Kidney glomerular epithelial cell (primary cell): ENCODE measurements around the gene SHD.
"Not testable (repeated sequence)": the region's sequence is repeated elsewhere in the genome, so short reads cannot be mapped to it uniquely, and the experiment has no call there.

Source experiments
- DNase-seq: peaks from one replicate; lab custom pipeline; 2025; lab: John Stamatoyannopoulos, UW

The SHD gene

GRCh38 chr19:4327252-4327876, 48.3 kb downstream of the SHD start:
- DNase-seq = no peak

- DNase-seq = no peak
Observed at GRCh38 chr19:4327877-4328242, 48.8 kb downstream of the SHD start.

- peak; percentile 62 for DNase-seq
Observed at GRCh38 chr19:4328243-4328990, 49.4 kb downstream of the SHD start.

- DNase-seq = not testable (repeated sequence)
Observed at GRCh38 chr19:4328991-4329681, 50.1 kb downstream of the SHD start.

GRCh38 chr19:4329858-4330257, 50.8 kb downstream of the SHD start:
- no peak for DNase-seq

- DNase-seq = no peak
Observed at GRCh38 chr19:4334929-4335570, 56.0 kb downstream of the SHD start.

- DNase-seq = peak; percentile 23
Observed at GRCh38 chr19:4337906-4338440, 58.9 kb downstream of the SHD start.

- DNase-seq = peak; percentile 54
Observed at GRCh38 chr19:4338441-4339355, 59.6 kb downstream of the SHD start, which contains the start of gene STAP2. TSS of gene STAP2 (minus strand) at chr19:4338827. CDS start at chr19:4338753, 74 bp downstream.
